ENCODE results near the gene POLE4. TPM values are rescaled to one million over a fixed set of nuclear protein-coding genes. Genes with fewer than 3 reads are reported as not detected.

POLE4 gene
- total RNA-seq, 1 experiment from 2014 or later = 117 TPM

DNA sequence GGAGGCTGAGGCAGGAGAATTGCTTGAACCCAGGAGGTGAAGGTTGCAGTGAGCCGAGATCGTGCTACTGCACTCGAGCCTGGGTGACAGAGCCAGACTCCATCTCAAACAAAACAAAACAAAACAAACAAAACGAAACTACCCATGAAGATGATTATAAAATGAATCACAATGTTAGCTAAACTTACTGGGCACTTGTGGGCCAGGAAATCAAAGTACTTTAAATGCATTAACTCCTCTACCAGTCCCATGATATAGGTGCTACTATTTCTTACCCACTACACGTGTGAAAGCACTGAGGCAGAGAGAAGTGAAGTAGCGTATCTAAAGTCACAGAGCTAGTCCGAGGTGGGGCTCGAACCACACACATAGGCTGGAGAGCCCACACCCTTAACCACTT lies 53.6 kb downstream of the POLE4 start:
- H3K4me3 Mint-ChIP-seq (ENCODE audit: unreplicated experiment) = no peak overlapping the region
- no peaks in the 10 kb centered on the region for H3K4me1 Mint-ChIP-seq (ENCODE audit: insufficient read depth, unreplicated experiment)
- TF ChIP-seq, protein P1, sequence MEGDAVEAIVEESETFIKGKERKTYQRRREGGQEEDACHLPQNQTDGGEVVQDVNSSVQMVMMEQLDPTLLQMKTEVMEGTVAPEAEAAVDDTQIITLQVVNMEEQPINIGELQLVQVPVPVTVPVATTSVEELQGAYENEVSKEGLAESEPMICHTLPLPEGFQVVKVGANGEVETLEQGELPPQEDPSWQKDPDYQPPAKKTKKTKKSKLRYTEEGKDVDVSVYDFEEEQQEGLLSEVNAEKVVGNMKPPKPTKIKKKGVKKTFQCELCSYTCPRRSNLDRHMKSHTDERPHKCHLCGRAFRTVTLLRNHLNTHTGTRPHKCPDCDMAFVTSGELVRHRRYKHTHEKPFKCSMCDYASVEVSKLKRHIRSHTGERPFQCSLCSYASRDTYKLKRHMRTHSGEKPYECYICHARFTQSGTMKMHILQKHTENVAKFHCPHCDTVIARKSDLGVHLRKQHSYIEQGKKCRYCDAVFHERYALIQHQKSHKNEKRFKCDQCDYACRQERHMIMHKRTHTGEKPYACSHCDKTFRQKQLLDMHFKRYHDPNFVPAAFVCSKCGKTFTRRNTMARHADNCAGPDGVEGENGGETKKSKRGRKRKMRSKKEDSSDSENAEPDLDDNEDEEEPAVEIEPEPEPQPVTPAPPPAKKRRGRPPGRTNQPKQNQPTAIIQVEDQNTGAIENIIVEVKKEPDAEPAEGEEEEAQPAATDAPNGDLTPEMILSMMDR (IDR thresholded peaks at IDR 0.05; ENCODE audit: unreplicated experiment) = no peak
- CTCF ChIA-PET = interaction anchor here (1.4 to 1.7 kb wide), 2 partner anchors 28 to 32 kb away, joined by 5 read pairs; no protein-coding TSS in a partner anchor
- intact Hi-C loops (cut with micrococcal nuclease) = no loop called here
- BruUV-seq (replicated peaks) = no TSS peak
- no peak for DNase-seq (ENCODE audit: unreplicated experiment)
- H3K27ac Mint-ChIP-seq (ENCODE audit: low read depth, unreplicated experiment) = no peak overlapping the region
- POLR2A ChIA-PET = no interaction called here
- H3K9me3 Mint-ChIP-seq (ENCODE audit: unreplicated experiment) = peaks cover 6% of the 10 kb centered on the region
- no peaks in the 10 kb centered on the region for H3K36me3 Mint-ChIP-seq (ENCODE audit: insufficient read depth, unreplicated experiment)
- no peaks in the 10 kb centered on the region for H3K27me3 Mint-ChIP-seq (ENCODE audit: insufficient read depth, unreplicated experiment)

DNA sequence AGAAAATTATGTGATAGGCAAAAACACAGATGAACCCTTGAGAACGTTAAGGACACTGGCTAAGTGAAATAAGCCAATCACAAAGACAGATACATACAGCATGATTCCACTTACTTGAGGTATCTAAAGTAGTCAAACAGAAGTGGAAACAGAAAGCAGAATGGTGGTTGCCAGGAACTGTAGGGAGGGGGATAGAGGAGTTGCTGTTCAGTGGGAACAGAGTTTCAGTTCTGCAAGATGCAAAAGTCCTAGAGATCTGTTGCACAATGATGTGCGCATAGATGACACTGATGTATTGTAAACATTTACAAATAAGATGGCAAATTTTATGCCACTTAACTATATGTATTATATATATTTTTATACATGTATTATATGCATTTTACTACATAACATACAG lies 59.7 kb downstream of the POLE4 start:
- ChIA-PET CTCF (no interaction called here), POLR2A (interaction anchor here (1.6 kb wide), 1 partner anchor 12 kb away, joined by 4 read pairs; no protein-coding TSS in a partner anchor)
- no peak for DNase-seq (ENCODE audit: unreplicated experiment)
- intact Hi-C loops (cut with micrococcal nuclease) = no loop called here
- BruUV-seq (replicated peaks) = no TSS peak
- TF ChIP-seq, protein P1 (IDR thresholded peaks at IDR 0.05; ENCODE audit: unreplicated experiment) = no peak
- peaks cover 6% of the 10 kb centered on the region for H3K9me3 Mint-ChIP-seq (ENCODE audit: unreplicated experiment)
- H3K27ac Mint-ChIP-seq (ENCODE audit: low read depth, unreplicated experiment) = no peak overlapping the region
- no peaks in the 10 kb centered on the region for H3K36me3 Mint-ChIP-seq (ENCODE audit: insufficient read depth, unreplicated experiment)
- no peaks in the 10 kb centered on the region for H3K4me1 Mint-ChIP-seq (ENCODE audit: insufficient read depth, unreplicated experiment)
- H3K27me3 Mint-ChIP-seq (ENCODE audit: insufficient read depth, unreplicated experiment) = no peaks in the 10 kb centered on the region
- H3K4me3 Mint-ChIP-seq (ENCODE audit: unreplicated experiment) = no peak overlapping the region

Other genes starting within 250 kb of the POLE4 start
- 40.4 and 47.8 TPM in 2 replicates for gene HK2, start 124.5 kb upstream of the POLE4 start, total RNA-seq (2022)
- gene TACR1, start 240.9 kb downstream of the POLE4 start, total RNA-seq (2022) = not detected in 2 replicates